Coronary artery (tissue), 2 donors: Measurements from ENCODE around the gene EPSTI1.
"Not testable (repeated sequence)": the region's sequence is repeated elsewhere in the genome, so short reads cannot be mapped to it uniquely, and the experiment has no call there.

Experiments used
- DNase-seq: peaks from one replicate; pipeline ENCODE4 v3.0.0-alpha.2; 2017; ENCODE audit warnings: low spot score
- H3K27ac ChIP-seq, 2 donors: fragments of 200-600 bp; sonication (generic); one replicate each; pipeline ENCODE4 v1.5.1; 2016 to 2019
- H3K4me3 ChIP-seq: fragments of 200-600 bp; sonication (generic); 2 replicates; pipeline ENCODE4 v1.5.1; 2016; ENCODE audit warnings: mild to moderate bottlenecking, moderate library complexity
- TF ChIP-seq, protein P1 (sequence below): fragments of 200-600 bp; sonication (generic); IDR thresholded peaks from one replicate; pipeline ENCODE4 v1.5.1; 2019; ENCODE audit warnings: antibody characterized with exemption

EPSTI1 gene, protein sequence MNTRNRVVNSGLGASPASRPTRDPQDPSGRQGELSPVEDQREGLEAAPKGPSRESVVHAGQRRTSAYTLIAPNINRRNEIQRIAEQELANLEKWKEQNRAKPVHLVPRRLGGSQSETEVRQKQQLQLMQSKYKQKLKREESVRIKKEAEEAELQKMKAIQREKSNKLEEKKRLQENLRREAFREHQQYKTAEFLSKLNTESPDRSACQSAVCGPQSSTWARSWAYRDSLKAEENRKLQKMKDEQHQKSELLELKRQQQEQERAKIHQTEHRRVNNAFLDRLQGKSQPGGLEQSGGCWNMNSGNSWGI

GRCh38 chr13:42991898-42992763 lies at the start of gene EPSTI1:
Gene EPSTI1, minus strand, starts transcription at chr13:42992241. Its CDS starts 76 bp downstream, at chr13:42992165.
- Histone ChIP-seq H3K27ac (peak within 1 kb of the TSS; percentile 64 to 80), H3K4me3 (peak within 1 kb of the TSS; percentile 82)
- TF ChIP-seq, protein P1, sequence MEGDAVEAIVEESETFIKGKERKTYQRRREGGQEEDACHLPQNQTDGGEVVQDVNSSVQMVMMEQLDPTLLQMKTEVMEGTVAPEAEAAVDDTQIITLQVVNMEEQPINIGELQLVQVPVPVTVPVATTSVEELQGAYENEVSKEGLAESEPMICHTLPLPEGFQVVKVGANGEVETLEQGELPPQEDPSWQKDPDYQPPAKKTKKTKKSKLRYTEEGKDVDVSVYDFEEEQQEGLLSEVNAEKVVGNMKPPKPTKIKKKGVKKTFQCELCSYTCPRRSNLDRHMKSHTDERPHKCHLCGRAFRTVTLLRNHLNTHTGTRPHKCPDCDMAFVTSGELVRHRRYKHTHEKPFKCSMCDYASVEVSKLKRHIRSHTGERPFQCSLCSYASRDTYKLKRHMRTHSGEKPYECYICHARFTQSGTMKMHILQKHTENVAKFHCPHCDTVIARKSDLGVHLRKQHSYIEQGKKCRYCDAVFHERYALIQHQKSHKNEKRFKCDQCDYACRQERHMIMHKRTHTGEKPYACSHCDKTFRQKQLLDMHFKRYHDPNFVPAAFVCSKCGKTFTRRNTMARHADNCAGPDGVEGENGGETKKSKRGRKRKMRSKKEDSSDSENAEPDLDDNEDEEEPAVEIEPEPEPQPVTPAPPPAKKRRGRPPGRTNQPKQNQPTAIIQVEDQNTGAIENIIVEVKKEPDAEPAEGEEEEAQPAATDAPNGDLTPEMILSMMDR: no peak
- DNase-seq: peak; percentile 76

DNA sequence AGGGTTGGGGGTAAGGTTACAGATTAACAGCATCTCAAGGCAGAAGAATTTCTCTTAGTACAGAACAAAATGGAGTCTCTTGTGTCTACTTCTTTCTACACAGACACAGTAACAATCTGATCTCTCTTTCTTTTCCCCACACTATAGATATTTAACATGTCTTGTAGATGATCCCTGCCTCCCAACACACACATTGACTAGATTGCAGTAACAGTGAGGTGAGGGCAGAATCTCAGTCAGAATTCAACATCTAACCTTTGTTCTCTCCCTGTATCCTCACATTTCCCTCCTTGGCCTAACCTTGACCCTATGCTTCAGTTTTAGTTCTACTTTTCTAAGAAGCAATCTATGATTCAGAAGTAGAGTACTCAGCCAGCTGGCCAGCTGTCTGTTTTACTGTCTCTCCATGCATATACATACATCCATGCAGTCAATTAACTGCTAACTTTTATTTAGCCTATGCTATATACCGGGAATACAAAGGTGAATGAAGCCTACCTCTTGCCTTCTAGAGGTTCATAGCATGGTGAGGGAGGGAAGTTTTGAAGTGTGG lies 49.4 kb upstream of the EPSTI1 start:
- TF ChIP-seq, protein P1: no peak
- no peak overlapping the region for H3K27ac ChIP-seq

GRCh38 chr13:43040581-43041368 lies 48.7 kb upstream of the EPSTI1 start:
- not testable (repeated sequence) for H3K27ac ChIP-seq, H3K4me3 ChIP-seq, DNase-seq

More for the DNA sequence above, 49.4 kb upstream of the EPSTI1 start:
- no peak overlapping the region for H3K4me3 ChIP-seq
- no peak for DNase-seq

- no peak for DNase-seq
- no peak overlapping the region for H3K4me3 ChIP-seq
- no peak overlapping the region for H3K27ac ChIP-seq
- TF ChIP-seq, protein P1: no peak
Measured at GRCh38 chr13:43039966-43040365, 47.9 kb upstream of the EPSTI1 start.

GRCh38 chr13:43036351-43037250 lies 44.6 kb upstream of the EPSTI1 start:
- Histone ChIP-seq H3K27ac (peak overlapping the region in 1 of 2 donors; percentile 21), H3K4me3 (peak overlapping the region; percentile 60)
- no peak for DNase-seq
- TF ChIP-seq, protein P1: no peak

- Histone ChIP-seq H3K4me3 (no peak overlapping the region), H3K27ac (no peak overlapping the region)
- DNase-seq: no peak
- TF ChIP-seq, protein P1: no peak
Measured at GRCh38 chr13:43033038-43033437, 41.0 kb upstream of the EPSTI1 start.
